GM23248 (cell line): ENCODE data around the gene DAO. TPM values are rescaled to one million over a fixed set of nuclear protein-coding genes. Genes with fewer than 3 reads are reported as not detected.

Source experiments
- DNase-seq: peaks from one replicate; pipeline ENCODE4 v3.0.0-alpha.2; 2015
- H2AFZ ChIP-seq: fragments of 200-600 bp; sonication (generic); 2 replicates; pipeline ENCODE4 v1.6.1; 2016; ENCODE audit warnings: antibody characterized with exemption
- H3F3A ChIP-seq: fragments of 200-600 bp; sonication (generic); 2 replicates; pipeline ENCODE4 v1.6.1; 2016; ENCODE audit warnings: mild to moderate bottlenecking, antibody characterized with exemption, mixed run types; ENCODE audit not compliant: insufficient read depth
- H3K27ac ChIP-seq: fragments of 200-600 bp; sonication (generic); 2 replicates; pipeline ENCODE4 v1.5.1; 2016; ENCODE audit warnings: mild to moderate bottlenecking
- H3K27me3 ChIP-seq: fragments of 200-600 bp; sonication (generic); replicated peaks from 2 replicates; pipeline ENCODE4 v1.6.1; 2016; ENCODE audit warnings: mild to moderate bottlenecking; ENCODE audit not compliant: insufficient read depth
- H3K36me3 ChIP-seq: fragments of 200-600 bp; sonication (generic); 2 replicates; pipeline ENCODE4 v1.6.1; 2016; ENCODE audit warnings: low read depth, mild to moderate bottlenecking
- H3K4me1 ChIP-seq: fragments of 200-600 bp; sonication (generic); 2 replicates; pipeline ENCODE4 v1.6.1; 2016; ENCODE audit warnings: mild to moderate bottlenecking; ENCODE audit not compliant: insufficient read depth
- H3K4me2 ChIP-seq: fragments of 200-600 bp; sonication (generic); one replicate; pipeline ENCODE4 v1.6.1; 2016; ENCODE audit warnings: mild to moderate bottlenecking; ENCODE audit not compliant: unreplicated experiment
- H3K4me3 ChIP-seq: fragments of 200-600 bp; sonication (generic); 2 replicates; pipeline ENCODE4 v1.5.1; 2016; ENCODE audit warnings: mild to moderate bottlenecking
- H3K79me2 ChIP-seq: fragments of 200-600 bp; sonication (generic); 2 replicates; pipeline ENCODE4 v1.6.1; 2016; ENCODE audit warnings: mild to moderate bottlenecking; ENCODE audit not compliant: insufficient read depth
- H3K9ac ChIP-seq: fragments of 200-600 bp; sonication (generic); 2 replicates; pipeline ENCODE4 v1.6.1; 2016; ENCODE audit warnings: mild to moderate bottlenecking
- H3K9me2 ChIP-seq: fragments of 200-600 bp; sonication (generic); 2 replicates; pipeline ENCODE4 v1.6.1; 2016; ENCODE audit warnings: mixed run types, mild to moderate bottlenecking, moderate library complexity; ENCODE audit not compliant: insufficient read depth
- H3K9me3 ChIP-seq: fragments of 200-600 bp; sonication (generic); one replicate; pipeline ENCODE4 v1.6.1; 2017; ENCODE audit warnings: low read depth
- H4K20me1 ChIP-seq: fragments of 200-600 bp; sonication (generic); 2 replicates; pipeline ENCODE4 v1.6.0; 2016; ENCODE audit not compliant: insufficient read depth
- EZH2 ChIP-seq: fragments of 200-600 bp; sonication (generic); IDR thresholded peaks from 2 replicates; pipeline ENCODE4 v1.6.1; 2018; ENCODE audit warnings: antibody characterized with exemption, mild to moderate bottlenecking; ENCODE audit not compliant: insufficient read depth, poor library complexity, severe bottlenecking
- EZH2phosphoT487 ChIP-seq: fragments of 200-600 bp; sonication (generic); IDR thresholded peaks from 2 replicates; pipeline ENCODE4 v1.6.1; 2018; ENCODE audit warnings: antibody characterized with exemption, moderate library complexity, mild to moderate bottlenecking, low read depth; ENCODE audit not compliant: insufficient read depth
- WGBS, 2 experiments: methylation state at CpG; one replicate each; pipeline ENCODE4 v1.1.6; 2015 to 2017; ENCODE audit warnings: low lambda C conversion rate in 2 of 2, low coverage in 1 of 2; ENCODE audit errors: missing lambda C conversion rate in 2 of 2; 5-methylcytosine and 5-hydroxymethylcytosine counted together
- in situ Hi-C: fragments of 300-500 bp; cut with MboI; formaldehyde crosslinking; loops from 2 replicates; pipeline ENCODE4 v1.15.0; 2020
- polyA plus RNA-seq: library from polyadenylated mRNA; unstranded; fragments of >200 nt; fragmentation: Nextera tagmentation; extraction: Ambion mirVana; gene quantifications from 2 replicates; pipeline ENCODE4 v1.2.1, GENCODE V29; 2016
- total RNA-seq: library from RNA; depleted of rRNA; stranded (reverse); fragments of >200 nt; shearing (Covaris generic); gene quantifications from 2 replicates; pipeline ENCODE4 v1.2.3, GENCODE V29; 2014

Gene DAO
- total and polyA plus RNA-seq, 2 experiments from 2014 or later, result not detected

GRCh38 chr12:108850854-108851573 is 28.9 kb upstream of the DAO start:
- peak overlapping the region; percentile 2 for H3K4me2 ChIP-seq

DNA sequence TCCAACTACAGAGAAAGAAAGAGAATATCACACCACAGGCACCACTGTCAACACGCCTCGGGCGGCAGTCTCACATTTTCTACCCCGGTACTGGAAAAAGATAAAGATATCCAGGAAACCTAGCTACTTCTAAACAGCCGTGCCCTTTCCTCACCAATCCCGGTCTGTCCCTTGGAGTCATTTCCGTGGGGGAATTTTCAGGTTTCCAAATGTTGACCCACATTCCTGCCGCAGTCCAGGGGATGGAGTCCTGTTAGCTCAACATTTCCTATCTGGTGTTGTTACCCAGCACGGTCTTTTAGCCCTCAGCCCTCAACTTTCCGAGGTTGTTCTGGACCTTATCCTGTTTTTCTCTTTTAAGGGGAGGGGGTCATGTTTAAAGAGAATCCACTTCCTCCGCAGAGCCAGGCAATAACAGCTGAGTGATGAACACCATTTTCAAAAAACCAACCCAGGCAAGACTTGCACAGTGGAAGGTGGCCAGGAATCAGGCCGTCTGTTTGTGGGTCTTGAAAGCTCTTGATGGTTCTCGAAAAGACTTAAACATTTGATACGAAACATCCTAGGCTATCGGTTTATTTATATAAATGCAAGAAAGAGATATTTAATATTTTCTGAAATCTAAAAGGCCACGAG is 27.1 kb upstream of the DAO start:
- Histone ChIP-seq H3K79me2 (peaks cover 84% of the 10 kb centered on the region), H3K9me3 (no peaks in the 10 kb centered on the region), H3F3A (peaks cover 65% of the 10 kb centered on the region), H3K4me2 (peak overlapping the region; percentile 95), H3K27ac (peak overlapping the region; percentile 99), H3K36me3 (peaks cover 30% of the 10 kb centered on the region), H3K4me3 (no peak overlapping the region), H3K9ac (peak overlapping the region; percentile 99), H2AFZ (no peak overlapping the region), H3K9me2 (no peaks in the 10 kb centered on the region), H3K4me1 (peaks cover 57% of the 10 kb centered on the region), H4K20me1 (no peaks in the 10 kb centered on the region), H3K27me3 (no peaks in the 10 kb centered on the region)
- in situ Hi-C loops, result no loop called here
- WGBS, 2 experiments, result 93 to 94% methylated on average over 16 of the region's 16 CpGs
- DNase-seq, result no peak
- TF ChIP-seq EZH2 (no peak), EZH2phosphoT487 (no peak)

More at GRCh38 chr12:108850854-108851573, 28.9 kb upstream of the DAO start:
- Histone ChIP-seq H3K4me3 (no peak overlapping the region), H2AFZ (no peak overlapping the region), H3K27ac (peak overlapping the region; percentile 99), H4K20me1 (no peaks in the 10 kb centered on the region), H3F3A (peaks cover 66% of the 10 kb centered on the region), H3K9ac (peak overlapping the region; percentile 61), H3K79me2 (peaks cover 90% of the 10 kb centered on the region), H3K9me3 (no peaks in the 10 kb centered on the region), H3K36me3 (peaks cover 39% of the 10 kb centered on the region), H3K27me3 (no peaks in the 10 kb centered on the region), H3K9me2 (no peaks in the 10 kb centered on the region), H3K4me1 (peaks cover 69% of the 10 kb centered on the region)
- TF ChIP-seq EZH2phosphoT487 (no peak), EZH2 (no peak)
- in situ Hi-C loops, result no loop called here
- WGBS, 2 experiments, result 81% methylated on average over 6 to 9 of the region's 9 CpGs
- DNase-seq, result peak; percentile 87

DNA sequence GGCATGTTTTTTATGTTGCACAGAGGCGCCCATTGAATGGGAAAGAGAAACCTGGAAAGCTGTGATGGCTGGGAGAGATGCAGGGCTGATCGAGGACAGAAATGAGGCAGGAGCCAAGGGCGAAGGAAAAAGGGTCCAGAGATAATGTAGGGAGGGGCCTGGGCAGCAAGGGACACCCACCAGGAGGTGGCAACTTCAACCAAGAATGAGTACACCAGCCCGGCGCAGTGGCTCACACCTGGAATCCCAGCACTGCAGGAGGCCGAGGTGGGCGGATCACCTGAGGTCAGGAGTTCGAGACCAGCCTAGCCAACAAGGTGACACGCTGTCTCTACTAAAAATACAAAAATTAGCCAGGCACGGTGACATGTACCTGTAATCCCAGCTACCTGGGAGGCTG is 26.5 kb upstream of the DAO start:
- in situ Hi-C loops, result no loop called here
- H3K4me2 ChIP-seq, result peak overlapping the region; percentile 95

GRCh38 chr12:108853981-108854446 is 25.9 kb upstream of the DAO start:
- Histone ChIP-seq H3K4me2 (peak overlapping the region; percentile 95), H3K4me3 (peak overlapping the region; percentile 88), H3K27me3 (no peaks in the 10 kb centered on the region), H3K4me1 (peaks cover 63% of the 10 kb centered on the region), H3K79me2 (peaks cover 79% of the 10 kb centered on the region), H3K9me3 (no peaks in the 10 kb centered on the region), H3F3A (peaks cover 58% of the 10 kb centered on the region), H3K27ac (peak overlapping the region; percentile 99), H2AFZ (no peak overlapping the region), H4K20me1 (no peaks in the 10 kb centered on the region), H3K36me3 (peaks cover 19% of the 10 kb centered on the region), H3K9me2 (no peaks in the 10 kb centered on the region), H3K9ac (peak overlapping the region; percentile 99)
- TF ChIP-seq EZH2phosphoT487 (no peak), EZH2 (no peak)
- DNase-seq, result peak; percentile 91
- in situ Hi-C loops, result no loop called here
- 0% methylated on average over 1 of the region's 1 CpG for WGBS, 2 experiments

More for the DNA sequence above, 26.5 kb upstream of the DAO start:
- Histone ChIP-seq H2AFZ (no peak overlapping the region), H4K20me1 (no peaks in the 10 kb centered on the region), H3K27ac (peak overlapping the region; percentile 99), H3K9me2 (no peaks in the 10 kb centered on the region), H3K4me1 (peaks cover 62% of the 10 kb centered on the region), H3K36me3 (peaks cover 24% of the 10 kb centered on the region), H3F3A (peaks cover 64% of the 10 kb centered on the region), H3K4me3 (peak overlapping the region; percentile 88; the same call in 1 of the 2 replicates), H3K9ac (peak overlapping the region; percentile 99), H3K27me3 (no peaks in the 10 kb centered on the region), H3K9me3 (no peaks in the 10 kb centered on the region), H3K79me2 (peaks cover 84% of the 10 kb centered on the region)
- TF ChIP-seq EZH2phosphoT487 (no peak), EZH2 (no peak)
- DNase-seq, result no peak
- 88 to 89% methylated on average over 10 of the region's 10 CpGs for WGBS, 2 experiments
